ENCODE measurements around the gene NSUN4.
"Not testable (repeated sequence)": the region's sequence is repeated elsewhere in the genome, so short reads cannot be mapped to it uniquely, and the experiment has no call there.

Gene NSUN4

GRCh38 chr1:46367701-46368100 lies 27.1 kb downstream of the NSUN4 start:
- peaks cover 51% of the 10 kb centered on the region for H3K36me3 Mint-ChIP-seq (ENCODE audit: low read depth)
- H3K27ac Mint-ChIP-seq, H3K27me3 Mint-ChIP-seq, H3K4me3 Mint-ChIP-seq, H3K9me3 Mint-ChIP-seq, DNase-seq, ATAC-seq: not testable (repeated sequence)
- peaks cover 12% of the 10 kb centered on the region for H3K4me1 Mint-ChIP-seq

- DNase-seq: no peak
- no peak for ATAC-seq
- no peaks in the 10 kb centered on the region for H3K9me3 Mint-ChIP-seq
- no peaks in the 10 kb centered on the region for H3K27me3 Mint-ChIP-seq
- peaks cover 12% of the 10 kb centered on the region for H3K4me1 Mint-ChIP-seq
- H3K27ac Mint-ChIP-seq: no peak overlapping the region
- H3K4me3 Mint-ChIP-seq: no peak overlapping the region
- H3K36me3 Mint-ChIP-seq (ENCODE audit: low read depth): peaks cover 47% of the 10 kb centered on the region
Observed at GRCh38 chr1:46368791-46369190, 28.2 kb downstream of the NSUN4 start.

- H3K27ac Mint-ChIP-seq: peak overlapping the region; percentile 20
- DNase-seq (no peak), ATAC-seq (no peak)
- peaks cover 12% of the 10 kb centered on the region for H3K4me1 Mint-ChIP-seq
- H3K4me3 Mint-ChIP-seq: no peak overlapping the region
- H3K27me3 Mint-ChIP-seq: no peaks in the 10 kb centered on the region
- H3K9me3 Mint-ChIP-seq: no peaks in the 10 kb centered on the region
- H3K36me3 Mint-ChIP-seq (ENCODE audit: low read depth): peaks cover 45% of the 10 kb centered on the region
Observed at GRCh38 chr1:46369542-46370213, 29.1 kb downstream of the NSUN4 start.

DNA sequence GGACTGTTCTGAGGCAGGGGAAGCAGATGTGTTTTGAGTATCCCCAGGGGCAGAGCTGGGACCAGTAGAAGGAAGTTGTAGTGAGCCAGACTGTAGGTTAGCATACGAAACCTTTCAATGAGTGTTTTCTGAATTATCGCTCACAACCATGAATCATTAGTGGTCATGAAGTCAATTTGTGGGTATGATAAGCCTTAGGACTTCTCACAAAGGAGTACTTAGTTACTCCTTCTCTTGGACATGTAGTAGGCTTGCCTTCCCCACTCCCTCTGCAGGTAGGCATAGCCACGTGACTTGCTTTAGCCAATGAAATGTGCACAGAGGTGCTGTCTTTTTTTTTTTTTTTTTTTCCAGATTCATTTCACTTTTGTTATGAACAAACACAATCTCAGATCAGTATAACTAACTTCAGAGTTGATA lies 29.6 kb downstream of the NSUN4 start:
- ATAC-seq (peak; percentile 69), DNase-seq (no peak)
- H3K4me3 Mint-ChIP-seq: no peak overlapping the region
- H3K36me3 Mint-ChIP-seq (ENCODE audit: low read depth): peaks cover 41% of the 10 kb centered on the region
- H3K9me3 Mint-ChIP-seq: no peaks in the 10 kb centered on the region
- H3K4me1 Mint-ChIP-seq: peaks cover 12% of the 10 kb centered on the region
- peak overlapping the region; percentile 20 for H3K27ac Mint-ChIP-seq
- no peaks in the 10 kb centered on the region for H3K27me3 Mint-ChIP-seq

- peaks cover 12% of the 10 kb centered on the region for H3K4me1 Mint-ChIP-seq
- H3K9me3 Mint-ChIP-seq: no peaks in the 10 kb centered on the region
- H3K27ac Mint-ChIP-seq: no peak overlapping the region
- peaks cover 33% of the 10 kb centered on the region for H3K36me3 Mint-ChIP-seq (ENCODE audit: low read depth)
- H3K27me3 Mint-ChIP-seq: no peaks in the 10 kb centered on the region
- ATAC-seq (no peak), DNase-seq (no peak)
- H3K4me3 Mint-ChIP-seq: no peak overlapping the region
Observed at GRCh38 chr1:46372431-46372830, 31.8 kb downstream of the NSUN4 start.

- H3K27me3 Mint-ChIP-seq: no peaks in the 10 kb centered on the region
- no peaks in the 10 kb centered on the region for H3K4me1 Mint-ChIP-seq
- H3K4me3 Mint-ChIP-seq: no peak overlapping the region
- H3K9me3 Mint-ChIP-seq: peaks cover 5% of the 10 kb centered on the region
- DNase-seq: no peak
- no peak overlapping the region for H3K27ac Mint-ChIP-seq
- ATAC-seq: no peak
- H3K36me3 Mint-ChIP-seq (ENCODE audit: low read depth): peaks cover 8% of the 10 kb centered on the region
Observed at GRCh38 chr1:46379996-46380395, 39.4 kb downstream of the NSUN4 start.

GRCh38 chr1:46380508-46380907 lies 39.9 kb downstream of the NSUN4 start:
- DNase-seq (no peak), ATAC-seq (no peak)
- Mint-ChIP-seq H3K4me1 (no peaks in the 10 kb centered on the region), H3K36me3 (ENCODE audit: low read depth) (peaks cover 11% of the 10 kb centered on the region), H3K9me3 (peaks cover 7% of the 10 kb centered on the region), H3K27me3 (no peaks in the 10 kb centered on the region), H3K4me3 (no peak overlapping the region), H3K27ac (no peak overlapping the region)

DNA sequence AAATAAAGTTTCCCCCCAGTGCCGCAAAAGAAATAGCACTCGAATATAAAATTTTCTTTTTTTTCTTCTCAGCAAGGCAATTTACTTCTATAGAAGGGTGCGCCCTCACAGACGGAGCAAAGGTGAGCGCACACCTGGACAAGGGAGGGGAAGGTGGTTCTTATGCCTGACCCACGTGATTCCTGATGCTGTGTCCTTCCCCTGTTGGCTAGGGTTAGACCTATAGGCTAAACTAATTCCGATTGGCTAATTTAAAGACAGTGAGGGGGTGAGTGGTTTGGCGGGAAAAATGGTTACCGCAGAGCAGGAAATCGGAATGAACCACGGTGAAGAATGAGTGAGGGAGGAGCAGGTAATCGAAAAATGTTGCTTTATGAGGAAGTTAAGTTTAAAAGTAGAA lies 52.9 kb downstream of the NSUN4 start:
- peaks cover 17% of the 10 kb centered on the region for H3K36me3 Mint-ChIP-seq (ENCODE audit: low read depth)
- H3K4me3 Mint-ChIP-seq: peak overlapping the region; percentile 54
- H3K4me1 Mint-ChIP-seq: peaks cover 9% of the 10 kb centered on the region
- ATAC-seq (no peak), DNase-seq (no peak)
- H3K27ac Mint-ChIP-seq: no peak overlapping the region
- peaks cover 5% of the 10 kb centered on the region for H3K9me3 Mint-ChIP-seq
- H3K27me3 Mint-ChIP-seq: peaks cover 28% of the 10 kb centered on the region

DNA sequence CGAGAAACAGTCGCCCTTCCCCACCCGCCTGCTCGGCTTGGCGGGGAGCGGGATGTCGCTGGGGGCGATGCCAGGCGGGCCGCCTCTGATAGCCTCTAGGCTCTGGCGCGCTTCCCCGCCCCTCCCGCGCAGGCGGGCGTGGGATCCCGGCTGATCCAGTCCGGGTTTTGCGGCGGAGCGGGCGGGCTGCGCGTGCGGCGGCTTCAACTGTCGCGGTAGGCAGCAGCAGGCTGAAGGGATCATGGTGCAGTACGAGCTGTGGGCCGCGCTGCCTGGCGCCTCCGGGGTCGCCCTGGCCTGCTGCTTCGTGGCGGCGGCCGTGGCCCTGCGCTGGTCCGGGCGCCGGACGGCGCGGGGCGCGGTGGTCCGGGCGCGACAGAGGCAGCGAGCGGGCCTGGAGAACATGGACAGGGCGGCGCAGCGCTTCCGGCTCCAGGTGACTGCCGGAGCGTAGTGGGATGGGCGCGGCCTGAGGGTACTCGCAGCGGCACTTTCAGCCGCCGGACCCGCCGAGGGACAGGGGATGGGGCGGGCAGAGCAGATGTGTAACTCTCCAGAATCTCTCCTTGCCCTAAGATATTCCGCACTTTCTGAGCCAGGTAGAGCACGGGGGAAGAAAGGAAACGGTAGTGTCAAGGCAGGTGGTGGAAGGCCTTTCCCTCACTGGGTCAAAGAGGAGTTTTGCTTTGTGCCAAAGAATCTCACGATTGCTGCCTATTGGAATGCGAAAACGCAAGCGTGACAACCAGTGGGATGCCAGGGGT lies 53.7 kb downstream of the NSUN4 start, which contains the start of gene FAAH:
TSS of gene FAAH (plus strand) at position 210 of the 764 bp plus-strand sequence. CDS start at position 242, 32 bp downstream.
- peaks cover 17% of the 10 kb centered on the region for H3K36me3 Mint-ChIP-seq (ENCODE audit: low read depth)
- peaks cover 5% of the 10 kb centered on the region for H3K9me3 Mint-ChIP-seq
- DNase-seq: peak; percentile 54
- peak; percentile 72 for ATAC-seq
- H3K27me3 Mint-ChIP-seq: peaks cover 28% of the 10 kb centered on the region
- H3K4me1 Mint-ChIP-seq: peaks cover 9% of the 10 kb centered on the region
- H3K4me3 Mint-ChIP-seq: peak within 1 kb of the TSS; percentile 59
- no peak within 1 kb of the TSS for H3K27ac Mint-ChIP-seq

- Mint-ChIP-seq H3K27me3 (peaks cover 28% of the 10 kb centered on the region), H3K4me3 (peak overlapping the region; percentile 59), H3K27ac (no peak overlapping the region), H3K4me1 (peaks cover 9% of the 10 kb centered on the region), H3K9me3 (peaks cover 5% of the 10 kb centered on the region), H3K36me3 (ENCODE audit: low read depth) (peaks cover 17% of the 10 kb centered on the region)
- no peak for DNase-seq
- no peak for ATAC-seq
Observed at GRCh38 chr1:46394872-46395465, 54.4 kb downstream of the NSUN4 start.

- peaks cover 17% of the 10 kb centered on the region for H3K36me3 Mint-ChIP-seq (ENCODE audit: low read depth)
- H3K27me3 Mint-ChIP-seq: peaks cover 27% of the 10 kb centered on the region
- peaks cover 5% of the 10 kb centered on the region for H3K9me3 Mint-ChIP-seq
- DNase-seq: no peak
- ATAC-seq: no peak
- peaks cover 9% of the 10 kb centered on the region for H3K4me1 Mint-ChIP-seq
- H3K27ac Mint-ChIP-seq: no peak overlapping the region
- no peak overlapping the region for H3K4me3 Mint-ChIP-seq
Observed at GRCh38 chr1:46396441-46397398, 56.1 kb downstream of the NSUN4 start.

DNA sequence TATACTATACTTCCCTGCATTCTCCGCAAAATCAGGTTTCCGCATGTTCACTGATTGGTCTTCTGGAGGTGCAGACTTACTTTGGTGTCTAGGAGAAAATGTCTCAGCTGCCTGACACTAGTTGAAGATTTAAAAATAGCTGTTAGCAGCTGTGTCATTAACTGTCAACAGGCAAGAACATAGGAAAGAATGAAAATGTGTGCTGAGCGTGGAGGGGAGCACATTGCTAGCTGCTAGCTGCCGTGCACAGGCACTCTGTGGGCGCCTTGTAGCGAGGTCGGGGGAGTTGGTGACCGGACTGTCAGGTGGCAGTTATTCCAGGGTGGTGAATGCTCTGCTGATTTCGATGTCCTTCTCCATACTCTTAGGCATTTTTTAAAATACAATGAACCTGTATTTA lies 58.7 kb downstream of the NSUN4 start:
- no peaks in the 10 kb centered on the region for H3K9me3 Mint-ChIP-seq
- no peak overlapping the region for H3K4me3 Mint-ChIP-seq
- H3K27me3 Mint-ChIP-seq: peaks cover 10% of the 10 kb centered on the region
- H3K27ac Mint-ChIP-seq: no peak overlapping the region
- H3K36me3 Mint-ChIP-seq (ENCODE audit: low read depth): no peaks in the 10 kb centered on the region
- H3K4me1 Mint-ChIP-seq: peaks cover 4% of the 10 kb centered on the region
- DNase-seq: no peak
- ATAC-seq: no peak

DNA sequence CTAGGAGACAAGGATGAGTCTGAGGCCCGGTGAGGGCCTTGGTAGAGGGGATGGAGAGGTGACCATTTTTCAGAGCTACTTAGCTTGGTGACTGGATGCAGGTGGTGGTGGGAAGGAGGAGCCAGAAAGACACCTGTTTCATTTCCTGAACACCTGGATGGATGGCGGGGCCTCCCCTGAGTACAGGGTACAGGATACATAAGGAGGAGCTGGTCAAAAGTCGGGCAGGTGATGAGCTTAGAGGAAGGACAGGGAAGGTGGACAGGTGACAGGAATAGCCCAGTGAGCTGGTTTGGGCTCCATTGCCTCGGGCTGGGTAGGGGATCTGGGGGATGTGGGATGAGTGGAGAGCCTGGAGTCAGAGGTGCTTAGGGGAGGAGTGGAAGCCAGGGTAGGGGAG lies 59.8 kb downstream of the NSUN4 start:
- no peak overlapping the region for H3K4me3 Mint-ChIP-seq
- no peaks in the 10 kb centered on the region for H3K36me3 Mint-ChIP-seq (ENCODE audit: low read depth)
- no peaks in the 10 kb centered on the region for H3K9me3 Mint-ChIP-seq
- no peak for ATAC-seq
- no peak overlapping the region for H3K27ac Mint-ChIP-seq
- H3K27me3 Mint-ChIP-seq: peaks cover 2% of the 10 kb centered on the region
- no peak for DNase-seq
- no peaks in the 10 kb centered on the region for H3K4me1 Mint-ChIP-seq
